Adipose tissue (tissue), 3 donors: ENCODE results near the gene KRT15. TPM values are rescaled to one million over a fixed set of nuclear protein-coding genes. Genes with fewer than 3 reads are reported as not detected.

Source experiments
- H3K27ac ChIP-seq: one replicate; pipeline ENCODE4 v1.5.1; 2013; ENCODE audit warnings: low read depth, low read length
- WGBS, 3 donors: extraction: QIAGEN DNeasy Blood & Tissue Kit; methylation state at CpG; one replicate each; pipeline ENCODE4 v1.1.7; 2013; 5-methylcytosine and 5-hydroxymethylcytosine counted together
- polyA plus RNA-seq, 3 donors: library from polyadenylated mRNA; stranded (reverse); fragments of 200-250 nt; gene quantifications; one replicate each; pipeline ENCODE4 v1.2.3, GENCODE V29; 2013
- donor health status: healthy with polysubstance abuse.
- donor health status: Bipolar disorder and iron deficiency.
- donor health status: healthy.

The KRT15 gene
- 1 to 10 TPM in 1 of 3 donors, under 1 TPM in 2; 0.11 to 2.1 (median 0.18) TPM for polyA plus RNA-seq

GRCh38 chr17:41518789-41519449 is at the start of gene KRT15:
Gene KRT15, minus strand, starts transcription at chr17:41518890. Its CDS starts 63 bp downstream, at chr17:41518827.
- no peak within 1 kb of the TSS for H3K27ac ChIP-seq
- WGBS, 3 donors, result 71 to 73% (median 72%) methylated on average over 8 of the region's 8 CpGs

- 54 to 84% (median 62%) methylated on average over 6 of the region's 6 CpGs for WGBS, 3 donors
- H3K27ac ChIP-seq, result no peak overlapping the region
Measured at GRCh38 chr17:41567317-41567716, 48.6 kb upstream of the KRT15 start.

- no peak overlapping the region for H3K27ac ChIP-seq
Measured at GRCh38 chr17:41565338-41565737, 46.6 kb upstream of the KRT15 start.

DNA sequence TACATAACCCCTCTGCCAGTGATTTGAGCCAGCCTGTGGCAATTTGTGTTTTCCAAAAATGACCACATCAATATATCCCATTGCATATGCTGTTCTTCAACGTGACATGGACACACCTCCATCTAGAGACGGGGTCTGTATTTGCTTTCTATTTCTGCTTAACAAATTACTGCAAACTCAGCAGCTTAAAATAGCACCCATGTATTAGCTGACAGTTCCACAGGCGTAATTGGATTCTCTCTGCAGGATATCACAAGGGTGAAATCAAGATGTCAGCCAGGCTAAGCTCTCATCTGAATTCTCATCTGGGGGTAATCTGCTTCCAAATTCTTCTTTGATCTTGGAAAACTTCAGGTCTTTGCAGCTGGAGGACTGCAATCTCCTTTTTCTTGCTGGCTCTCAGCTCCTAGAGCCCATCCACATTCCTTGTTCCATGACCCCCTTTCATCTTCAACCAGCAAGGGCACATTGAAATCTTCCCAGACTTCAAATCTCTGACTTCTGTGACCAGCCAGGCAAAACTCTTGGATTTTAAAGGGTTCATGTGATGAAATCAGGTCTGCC is 45.0 kb upstream of the KRT15 start:
- 30 to 43% (median 39%) methylated on average over 3 of the region's 3 CpGs for WGBS, 3 donors
- H3K27ac ChIP-seq, result no peak overlapping the region

DNA sequence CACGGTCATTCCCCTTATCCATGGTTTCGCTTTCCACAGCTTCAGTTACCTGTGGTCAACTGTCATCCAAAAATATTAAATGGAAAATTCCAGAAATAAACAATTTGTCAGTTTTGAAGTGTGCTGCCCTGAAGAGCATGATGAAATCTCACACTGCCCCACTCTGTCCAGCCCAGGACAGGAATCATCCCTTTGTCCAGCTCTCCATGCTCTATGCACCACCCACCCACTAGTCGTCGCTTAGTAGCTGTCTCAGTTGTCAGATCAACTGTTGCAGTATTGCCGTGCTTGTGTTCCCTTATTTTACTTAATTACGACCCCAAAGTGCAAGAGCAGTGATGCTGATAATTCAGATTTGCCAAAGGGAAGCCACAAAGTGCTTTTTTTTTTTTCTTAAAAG is 42.9 kb upstream of the KRT15 start:
- no peak overlapping the region for H3K27ac ChIP-seq
- WGBS, 3 donors, result 71 to 85% (median 83%) methylated on average over 6 of the region's 6 CpGs

- H3K27ac ChIP-seq, result no peak overlapping the region
Measured at GRCh38 chr17:41559548-41559947, 40.9 kb upstream of the KRT15 start.

DNA sequence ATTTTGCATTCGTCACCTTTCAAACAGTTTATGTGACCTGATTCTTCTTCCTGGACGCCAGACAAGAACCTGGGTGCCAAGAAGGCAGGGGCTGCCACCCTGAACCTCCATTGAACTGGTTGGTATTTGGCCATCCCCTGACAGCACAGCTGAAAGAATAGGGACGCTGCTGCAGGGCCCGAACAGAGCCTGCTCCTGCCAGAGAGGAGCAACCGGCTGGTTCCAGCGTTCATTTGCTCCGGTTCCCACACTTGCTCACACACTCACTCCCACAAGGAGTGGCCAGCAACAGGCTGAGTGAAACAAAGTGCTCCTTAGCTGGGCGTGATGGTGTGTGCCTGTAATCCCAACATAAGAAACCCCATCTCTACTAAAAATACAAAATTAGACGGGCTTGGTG is 38.2 kb upstream of the KRT15 start:
- H3K27ac ChIP-seq, result no peak overlapping the region
- 51 to 83% (median 81%) methylated on average over 9 of the region's 9 CpGs for WGBS, 3 donors

More at GRCh38 chr17:41559548-41559947, 40.9 kb upstream of the KRT15 start:
- WGBS, 3 donors, result 72 to 94% (median 91%) methylated on average over 2 of the region's 2 CpGs

GRCh38 chr17:41556306-41556705 is 37.6 kb upstream of the KRT15 start:
- 58 to 76% (median 73%) methylated on average over 5 of the region's 5 CpGs for WGBS, 3 donors
- no peak overlapping the region for H3K27ac ChIP-seq

DNA sequence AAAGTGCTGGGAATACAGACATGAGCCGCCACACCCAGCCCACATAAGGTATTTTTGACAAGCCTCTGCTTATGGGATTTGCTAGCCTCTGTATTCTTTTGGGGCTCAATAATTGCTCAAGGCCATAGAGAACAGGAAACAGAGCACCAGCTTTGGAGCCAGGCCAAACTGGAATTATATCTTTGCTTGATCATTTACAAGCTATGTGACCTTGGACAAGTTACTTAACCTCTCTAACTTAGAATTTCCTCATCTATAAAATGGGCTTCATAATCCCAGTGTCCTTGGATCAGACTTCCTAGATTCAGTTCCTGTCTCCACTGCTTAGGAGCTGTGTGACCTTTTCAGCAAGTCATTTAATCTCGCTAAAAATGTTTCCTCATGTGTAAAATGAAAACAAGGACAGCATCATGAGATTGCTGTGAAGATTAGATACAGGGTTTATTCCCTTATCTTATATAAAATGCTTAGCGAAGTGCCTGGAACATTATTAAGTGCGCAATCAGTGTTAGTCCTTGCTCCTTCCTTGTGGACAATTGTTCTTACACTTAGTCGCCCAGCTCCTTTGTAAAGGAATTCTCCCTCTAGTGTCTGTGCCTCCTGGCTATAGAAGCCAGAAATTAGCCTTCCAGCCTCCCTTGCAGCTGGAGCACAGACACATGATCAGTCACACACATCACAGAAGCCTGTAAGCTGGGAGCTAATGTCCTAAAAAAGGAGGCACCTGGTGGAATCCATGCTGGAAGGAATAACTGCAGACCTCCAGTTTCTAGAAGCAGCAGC is 36.6 kb upstream of the KRT15 start:
- WGBS, 3 donors, result 67 to 77% (median 71%) methylated on average over 5 of the region's 5 CpGs
- no peak overlapping the region for H3K27ac ChIP-seq

DNA sequence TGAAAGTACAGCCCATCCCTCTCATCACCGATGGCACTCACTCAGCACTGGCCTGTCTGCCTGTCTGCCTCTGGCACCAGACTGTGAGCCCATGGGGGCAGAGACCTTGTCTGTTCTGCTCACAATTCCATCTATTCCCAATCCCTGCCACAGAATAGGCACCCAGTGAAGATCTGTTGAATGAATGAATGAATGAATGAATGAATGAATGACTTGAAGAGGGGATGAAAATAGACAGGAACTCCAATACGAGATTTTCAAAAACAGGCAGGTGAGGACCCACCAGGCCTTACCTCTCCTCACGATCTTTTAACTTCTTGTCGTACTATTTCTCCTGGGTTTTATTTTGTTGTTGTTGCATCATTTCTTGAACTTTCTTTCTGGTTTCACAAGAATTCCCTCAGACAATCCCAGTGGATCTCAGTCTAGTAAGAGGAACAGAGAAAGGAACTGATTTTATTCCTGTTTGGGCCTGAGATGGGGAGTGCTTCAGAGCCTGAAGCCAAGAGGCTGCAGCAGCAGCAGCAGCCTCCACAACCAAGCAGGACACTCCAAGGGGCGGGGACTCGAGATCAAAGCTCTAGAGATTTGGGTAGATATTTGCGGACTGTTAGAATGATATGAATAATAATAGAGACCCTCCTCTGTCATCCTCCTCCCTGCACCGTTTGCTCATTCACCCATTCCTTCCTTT is 35.4 kb upstream of the KRT15 start:
- WGBS, 3 donors, result 63 to 83% (median 64%) methylated on average over 8 of the region's 8 CpGs
- no peak overlapping the region for H3K27ac ChIP-seq

DNA sequence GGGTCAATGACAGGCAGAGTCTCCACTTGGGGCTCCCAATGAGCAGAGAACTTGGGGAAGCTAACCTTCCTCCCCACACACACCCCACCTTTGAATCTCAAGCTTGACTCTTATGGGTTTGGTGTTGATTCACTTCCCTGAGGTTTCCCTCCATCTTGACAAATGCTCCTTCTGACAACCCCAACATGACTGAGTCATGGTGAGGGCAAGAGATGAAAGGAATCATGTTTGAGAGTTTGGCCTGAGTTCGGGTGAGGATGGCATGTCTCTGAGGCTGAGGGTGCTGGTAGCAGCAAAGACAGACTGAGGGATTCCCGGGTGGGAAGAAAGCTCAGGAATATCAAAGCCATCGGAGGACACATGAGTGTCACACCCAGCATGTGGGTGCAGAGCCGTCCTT is 34.5 kb upstream of the KRT15 start:
- H3K27ac ChIP-seq, result no peak overlapping the region
- WGBS, 3 donors, result 79 to 89% (median 84%) methylated on average over 4 of the region's 4 CpGs

GRCh38 chr17:41552455-41552854 is 33.8 kb upstream of the KRT15 start:
- H3K27ac ChIP-seq, result no peak overlapping the region
- WGBS, 3 donors, result 84 to 93% (median 89%) methylated on average over 5 of the region's 5 CpGs

DNA sequence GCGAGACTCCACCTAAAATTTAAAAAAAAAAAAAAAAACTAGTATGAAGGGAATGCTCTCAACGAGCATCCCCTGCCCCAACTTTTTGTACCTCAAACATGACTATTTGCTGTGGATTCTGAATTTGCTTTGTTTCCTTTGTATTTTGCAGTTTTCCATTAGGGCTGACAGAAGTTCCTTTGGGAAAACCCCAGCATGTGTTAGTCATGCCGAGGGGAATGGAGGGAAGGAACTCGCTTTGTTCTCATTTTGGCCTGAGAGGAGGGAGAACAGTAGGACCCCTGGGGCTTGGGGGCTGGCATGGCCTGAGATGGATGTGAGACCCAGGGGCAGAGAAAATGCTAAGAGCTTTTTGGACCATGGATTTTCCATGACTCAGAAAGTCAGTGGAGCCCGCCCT is 32.7 kb upstream of the KRT15 start:
- H3K27ac ChIP-seq, result no peak overlapping the region
- 54 to 73% (median 62%) methylated on average over 5 of the region's 5 CpGs for WGBS, 3 donors

DNA sequence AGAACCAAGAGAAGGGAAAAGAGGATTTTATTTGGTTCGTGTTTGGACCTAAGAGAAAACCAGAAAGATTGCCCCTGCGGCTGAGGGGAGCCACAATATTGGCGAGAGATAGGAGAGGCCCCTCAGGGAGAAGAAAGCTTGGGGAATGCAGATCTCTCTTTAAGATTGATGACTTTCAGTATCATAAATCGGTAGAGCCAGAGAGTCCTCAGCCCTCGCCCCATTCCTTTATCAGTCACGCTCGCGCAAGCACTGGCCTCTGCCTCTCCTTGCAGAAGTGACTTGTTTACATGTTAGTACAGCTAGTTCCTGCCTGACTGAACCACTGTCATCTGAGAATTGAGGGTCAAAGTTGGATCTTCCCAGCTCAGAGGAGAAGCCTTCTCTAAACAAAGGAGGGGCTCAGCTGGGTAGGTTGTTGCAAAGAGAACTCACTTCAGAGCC is 30.9 kb upstream of the KRT15 start:
- H3K27ac ChIP-seq, result no peak overlapping the region
- WGBS, 3 donors, result 62 to 73% (median 71%) methylated on average over 8 of the region's 8 CpGs

DNA sequence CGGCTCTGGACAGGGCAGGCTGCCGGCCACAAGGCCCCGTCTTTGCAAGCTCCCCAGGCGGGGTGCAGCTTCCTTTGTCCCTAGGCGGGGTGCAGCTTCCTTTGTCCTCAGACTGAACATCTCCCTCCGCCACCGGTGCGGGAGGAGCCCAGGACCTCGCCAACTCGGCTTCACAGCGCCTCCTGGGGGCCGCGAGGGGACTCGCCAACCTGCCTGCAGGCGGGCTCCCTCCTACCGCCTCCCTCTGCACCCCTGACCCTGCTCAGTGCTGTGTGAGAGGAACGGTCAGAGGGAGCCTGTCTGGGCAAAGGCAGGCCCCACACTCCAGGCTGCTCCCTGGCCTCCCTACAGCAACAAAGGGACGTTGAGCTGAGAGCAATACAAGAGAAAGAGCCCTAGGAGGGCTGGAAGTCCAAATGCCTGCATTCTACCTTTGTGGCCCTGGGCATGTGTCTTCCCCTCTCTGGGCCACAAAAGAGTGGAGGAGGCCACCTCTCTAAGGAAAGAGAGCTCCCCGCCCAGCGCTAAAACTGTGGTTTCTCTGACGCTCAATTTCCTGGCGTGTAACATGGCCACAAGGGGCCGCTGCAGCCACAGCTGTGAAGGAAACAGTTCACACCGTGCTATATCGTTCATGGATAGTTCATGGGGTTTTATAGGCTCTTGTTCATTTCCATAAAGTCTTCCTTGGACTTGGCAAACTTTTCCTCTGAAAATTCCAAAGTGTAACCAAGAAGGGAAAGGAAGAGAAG is 30.3 kb upstream of the KRT15 start:
- H3K27ac ChIP-seq, result no peak overlapping the region
- WGBS, 3 donors, result 0 to 3% (median 2%) methylated on average over 25 of the region's 25 CpGs

DNA sequence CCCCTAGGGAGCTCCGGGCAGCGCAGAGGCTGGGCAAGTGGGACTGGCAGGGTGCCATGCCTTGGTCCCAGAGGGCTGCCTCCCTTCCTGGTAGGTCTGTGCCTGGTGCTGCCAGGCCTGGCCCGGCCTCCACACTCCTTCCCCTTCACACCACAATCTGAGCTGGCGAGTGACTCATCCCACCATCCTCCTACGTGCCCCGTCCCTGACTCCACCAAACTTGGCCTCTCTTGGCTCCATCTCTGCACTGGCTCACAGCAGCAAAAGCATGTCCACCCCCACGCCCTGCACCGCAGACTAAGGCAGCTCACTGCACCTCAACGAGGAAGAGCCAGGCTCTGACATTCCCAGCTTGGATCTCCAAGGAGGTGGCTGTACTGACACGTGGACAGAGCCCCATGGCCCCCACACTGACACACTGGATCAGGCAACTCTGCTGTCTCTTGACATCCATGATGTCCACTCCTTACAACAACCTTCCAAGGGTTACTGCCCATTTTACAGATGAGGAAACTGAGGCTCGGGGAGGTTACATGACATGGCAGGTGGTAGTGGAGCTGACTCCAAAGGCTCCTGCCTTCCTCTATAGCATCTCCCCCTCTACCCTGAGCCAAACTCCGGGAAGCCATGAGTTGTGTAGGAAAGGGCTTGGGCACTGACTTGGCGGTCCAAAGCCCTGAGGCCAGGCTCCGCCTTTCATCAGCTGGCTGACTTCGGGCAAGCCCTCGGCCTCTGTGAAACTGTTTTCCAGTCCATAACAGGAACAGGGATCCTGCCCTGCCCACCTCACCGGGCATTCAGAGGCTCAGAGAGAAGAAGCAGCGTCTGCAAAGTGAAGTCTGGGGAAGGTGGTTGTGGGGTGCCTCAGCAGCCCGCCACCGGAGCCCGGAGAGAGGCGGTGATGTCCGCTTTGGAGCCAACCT is 29.5 kb upstream of the KRT15 start:
- WGBS, 3 donors, result 26 to 43% (median 28%) methylated on average over 21 to 23 of the region's 23 CpGs
- no peak overlapping the region for H3K27ac ChIP-seq

- no peak overlapping the region for H3K27ac ChIP-seq
- 69 to 78% (median 75%) methylated on average over 9 of the region's 9 CpGs for WGBS, 3 donors
Measured at GRCh38 chr17:41547378-41547841, 28.7 kb upstream of the KRT15 start.
